HEK293 (cell line): Measurements from ENCODE around the gene NCOA3.
"Not testable (repeated sequence)": the region's sequence is repeated elsewhere in the genome, so short reads cannot be mapped to it uniquely, and the experiment has no call there.

Experiments
- CTCF ChIA-PET: fragments of 350-600 bp; formaldehyde crosslinking; extraction: SDS; loops from one replicate; lab custom pipeline; 2021; ENCODE audit warnings: antibody characterized with exemption; lab: Yijun Ruan, JAX
- POLR2A ChIA-PET: fragments of 300-600 bp; formaldehyde crosslinking; extraction: SDS; loops from one replicate; lab custom pipeline; 2020; ENCODE audit warnings: antibody characterized with exemption, inconsistent platforms; lab: Yijun Ruan, JAX
- H3K27ac ChIP-seq: fragments of 200-500 bp; sonication (Bioruptor generic); 2 replicates; pipeline ENCODE4 v1.5.1; 2014; ENCODE audit warnings: low read depth, low read length, control low read depth, inconsistent platforms; ENCODE audit errors: extremely low read depth
- H3K36me3 ChIP-seq, 2 experiments: fragments of 200-500 bp in 1 of 2; sonication (Bioruptor generic) in 1 of 2; 1 replicate in 1 of 2; 2 replicates in 1 of 2; pipeline ENCODE4 v1.5.1; 2014 to 2017; ENCODE audit warnings: inconsistent platforms in 2 of 2, low read length in 2 of 2; ENCODE audit not compliant: control insufficient read depth in 2 of 2, insufficient read depth in 1 of 2
- H3K4me1 ChIP-seq: fragments of 200-500 bp; sonication (Bioruptor generic); 2 replicates; pipeline ENCODE4 v1.5.1; 2014; ENCODE audit warnings: mild to moderate bottlenecking, low read length, inconsistent platforms; ENCODE audit not compliant: control insufficient read depth, insufficient read depth
- H3K4me3 ChIP-seq: 2 replicates; pipeline ENCODE4 v1.5.1; 2011; ENCODE audit warnings: low read depth, mild to moderate bottlenecking, control low read depth, low read length, moderate library complexity
- H3K9me3 ChIP-seq: fragments of 200-500 bp; sonication (Bioruptor generic); 2 replicates; pipeline ENCODE4 v1.5.1; 2014; ENCODE audit warnings: low read depth, low read length, inconsistent platforms; ENCODE audit not compliant: control insufficient read depth, insufficient read depth
- GLI4 ChIP-seq: fragments of 450-650 bp; formaldehyde crosslinking; IDR thresholded peaks from 2 replicates; pipeline ENCODE4 v1.5.1; 2016; ENCODE audit warnings: missing biosample characterization, missing genetic modification characterization
- KLF8 ChIP-seq: fragments of 450-650 bp; formaldehyde crosslinking; IDR thresholded peaks from 2 replicates; pipeline ENCODE4 v1.5.1; 2016; ENCODE audit warnings: missing biosample characterization, missing genetic modification characterization
- KLF9 ChIP-seq: fragments of 450-650 bp; formaldehyde crosslinking; IDR thresholded peaks from 2 replicates; pipeline ENCODE4 v1.5.1; 2016; ENCODE audit warnings: missing biosample characterization, missing genetic modification characterization, low read depth
- SALL2 ChIP-seq: fragments of 450-650 bp; formaldehyde crosslinking; IDR thresholded peaks from 2 replicates; pipeline ENCODE4 v1.5.0; 2017; ENCODE audit warnings: missing biosample characterization, mild to moderate bottlenecking, missing genetic modification characterization, borderline replicate concordance
- TRIM28 ChIP-seq: IDR thresholded peaks from 2 replicates; pipeline ENCODE4 v1.6.1; 2011; ENCODE audit warnings: low read length, control low read depth, borderline replicate concordance
- WT1 ChIP-seq: fragments of 450-650 bp; formaldehyde crosslinking; IDR thresholded peaks from 2 replicates; pipeline ENCODE4 v1.5.1; 2016; ENCODE audit warnings: missing biosample characterization, missing genetic modification characterization
- ZBTB21 ChIP-seq: fragments of 450-650 bp; formaldehyde crosslinking; IDR thresholded peaks from 2 replicates; pipeline ENCODE4 v1.5.1; 2017; ENCODE audit warnings: missing biosample characterization, missing genetic modification characterization
- ZBTB7A ChIP-seq: fragments of 450-650 bp; formaldehyde crosslinking; IDR thresholded peaks from 2 replicates; pipeline ENCODE4 v1.5.1; 2016; ENCODE audit warnings: low read depth, missing biosample characterization, missing genetic modification characterization
- ZNF10 ChIP-seq: fragments of 450-650 bp; formaldehyde crosslinking; IDR thresholded peaks from 2 replicates; pipeline ENCODE4 v1.5.1; 2017; ENCODE audit warnings: missing biosample characterization, missing genetic modification characterization
- ZNF16 ChIP-seq: fragments of 450-650 bp; formaldehyde crosslinking; IDR thresholded peaks from 2 replicates; pipeline ENCODE4 v1.5.1; 2016; ENCODE audit warnings: low read depth, missing biosample characterization, missing genetic modification characterization
- ZNF175 ChIP-seq: fragments of 450-650 bp; formaldehyde crosslinking; IDR thresholded peaks from 2 replicates; pipeline ENCODE4 v1.5.1; 2016; ENCODE audit warnings: missing biosample characterization, missing genetic modification characterization
- ZNF184 ChIP-seq: fragments of 450-650 bp; IDR thresholded peaks from 2 replicates; pipeline ENCODE4 v1.5.1; 2018; ENCODE audit warnings: missing biosample characterization, mild to moderate bottlenecking, missing genetic modification characterization
- ZNF211 ChIP-seq: fragments of 450-650 bp; formaldehyde crosslinking; IDR thresholded peaks from 2 replicates; pipeline ENCODE4 v1.5.1; 2016; ENCODE audit warnings: low read depth, missing biosample characterization, missing genetic modification characterization
- ZNF555 ChIP-seq: fragments of 450-650 bp; formaldehyde crosslinking; conservative IDR thresholded peaks from 2 replicates; pipeline ENCODE4 v1.5.1; 2017; ENCODE audit warnings: missing biosample characterization, mild to moderate bottlenecking, missing genetic modification characterization, inconsistent platforms
- ZNF626 ChIP-seq: fragments of 450-650 bp; sonication (Bioruptor Pico); formaldehyde crosslinking; IDR thresholded peaks from 2 replicates; pipeline ENCODE4 v1.5.1; 2018; ENCODE audit warnings: missing biosample characterization, missing genetic modification characterization, inconsistent platforms
- ZNF629 ChIP-seq: fragments of 450-650 bp; formaldehyde crosslinking; IDR thresholded peaks from 2 replicates; pipeline ENCODE4 v1.5.1; 2017; ENCODE audit warnings: missing biosample characterization, missing genetic modification characterization
- ZNF670 ChIP-seq: fragments of 450-650 bp; formaldehyde crosslinking; IDR thresholded peaks from 2 replicates; pipeline ENCODE4 v1.5.1; 2016; ENCODE audit warnings: missing biosample characterization, missing genetic modification characterization, low read depth
- ZNF701 ChIP-seq: fragments of 450-650 bp; formaldehyde crosslinking; IDR thresholded peaks from 2 replicates; pipeline ENCODE4 v1.5.1; 2016; ENCODE audit warnings: missing biosample characterization, missing genetic modification characterization
- ZXDB ChIP-seq: fragments of 450-650 bp; formaldehyde crosslinking; IDR thresholded peaks from 2 replicates; pipeline ENCODE4 v1.5.1; 2016; ENCODE audit warnings: missing biosample characterization, missing genetic modification characterization
- TF ChIP-seq, protein P1 (sequence below): fragments of 450-650 bp; formaldehyde crosslinking; IDR thresholded peaks from 2 replicates; pipeline ENCODE4 v1.5.1; 2016; ENCODE audit warnings: missing biosample characterization, missing genetic modification characterization

Gene NCOA3

DNA sequence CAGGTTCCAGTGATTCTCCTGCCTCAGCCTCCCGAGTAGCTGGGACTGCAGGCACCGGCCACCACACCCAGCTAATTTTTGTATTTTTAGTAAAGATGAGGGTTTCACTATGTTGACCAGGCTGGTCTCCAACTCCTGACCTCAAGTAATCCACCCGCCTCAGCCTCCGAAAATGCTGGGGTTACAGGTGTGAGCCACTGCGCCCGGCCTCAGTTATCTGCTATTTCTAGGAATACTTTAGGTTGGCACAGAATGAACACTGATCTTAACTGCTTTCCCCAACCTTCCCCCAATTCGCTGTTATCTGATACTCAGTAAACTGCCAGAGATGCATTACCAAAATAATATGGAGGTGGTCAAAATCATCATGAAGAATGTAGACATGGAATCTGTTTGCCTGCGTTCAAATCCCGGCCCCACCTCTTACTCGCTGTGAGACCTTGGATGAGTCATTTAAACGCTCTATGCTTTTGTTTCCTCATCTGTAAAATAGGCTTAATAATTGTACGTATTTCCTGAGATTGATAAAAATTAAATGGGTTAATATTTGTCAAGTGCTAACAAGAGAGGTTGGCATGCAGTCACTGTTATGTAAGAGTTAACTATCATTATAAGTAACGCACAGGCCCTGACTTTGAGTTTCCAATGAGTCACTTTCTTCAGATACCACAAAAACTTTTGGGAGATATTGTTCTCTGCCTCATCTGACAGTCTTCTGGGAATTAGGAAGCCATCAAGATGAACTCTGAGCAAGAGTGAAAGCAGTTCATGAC is 44.5 kb upstream of the NCOA3 start:
- TF ChIP-seq ZNF211 (tag by site-specific recombination) (no peak), KLF9 (tag by site-specific recombination) (no peak)
- CTCF ChIA-PET, result no interaction called here
- H3K27ac ChIP-seq, result no peak overlapping the region
- H3K9me3 ChIP-seq, result no peaks in the 10 kb centered on the region
- H3K4me1 ChIP-seq, result no peaks in the 10 kb centered on the region
- POLR2A ChIA-PET, result interaction anchor here (0.7 kb wide), 1 partner anchor 364 kb away, joined by 4 read pairs; no protein-coding TSS in a partner anchor
- H3K4me3 ChIP-seq, result no peak overlapping the region
- H3K36me3 ChIP-seq, result no peaks in the 10 kb centered on the region

DNA sequence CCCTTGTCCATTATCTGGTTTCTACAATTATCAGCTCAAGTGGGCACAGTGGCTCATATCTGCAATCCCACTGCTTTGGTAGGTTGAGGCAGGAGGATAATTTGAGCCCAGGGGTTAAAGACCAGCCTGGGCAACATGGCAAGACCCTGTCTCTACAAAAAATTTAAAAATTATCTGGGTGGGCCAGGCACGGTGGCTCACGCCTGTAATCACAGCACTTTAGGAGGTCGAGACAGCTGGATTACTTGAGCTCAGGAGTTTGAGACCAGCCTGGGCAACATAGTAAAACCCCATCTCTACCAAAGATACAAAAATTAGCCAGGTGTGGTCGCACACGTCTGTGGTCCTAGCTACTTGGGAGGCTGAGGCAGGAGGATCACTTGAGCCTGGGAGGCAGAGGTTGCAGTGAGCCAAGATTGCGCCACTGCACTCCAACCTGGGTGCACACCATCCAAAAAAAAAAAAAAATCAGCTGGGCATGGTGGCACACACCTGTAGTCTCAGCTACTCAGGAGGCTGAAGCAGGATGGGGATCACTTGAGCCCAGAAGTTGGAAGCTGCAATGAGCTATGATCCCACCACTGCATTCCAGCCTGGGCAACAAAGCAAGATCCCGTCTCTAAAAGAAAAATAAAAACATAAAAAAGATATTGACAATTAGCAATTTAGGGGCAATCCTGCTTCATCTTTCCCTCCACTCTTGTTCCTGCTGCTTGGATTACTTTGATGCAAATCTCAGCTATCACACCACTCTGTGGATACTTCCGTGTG is 43.2 kb upstream of the NCOA3 start:
- H3K4me3 ChIP-seq, H3K9me3 ChIP-seq, H3K27ac ChIP-seq, CTCF ChIA-PET, H3K4me1 ChIP-seq, H3K36me3 ChIP-seq: not testable (repeated sequence)
- POLR2A ChIA-PET, result interaction anchor here (0.6 to 0.7 kb wide), 3 partner anchors 366 to 1664 kb away, joined by 3 to 4 read pairs (median 3); no protein-coding TSS in a partner anchor

DNA sequence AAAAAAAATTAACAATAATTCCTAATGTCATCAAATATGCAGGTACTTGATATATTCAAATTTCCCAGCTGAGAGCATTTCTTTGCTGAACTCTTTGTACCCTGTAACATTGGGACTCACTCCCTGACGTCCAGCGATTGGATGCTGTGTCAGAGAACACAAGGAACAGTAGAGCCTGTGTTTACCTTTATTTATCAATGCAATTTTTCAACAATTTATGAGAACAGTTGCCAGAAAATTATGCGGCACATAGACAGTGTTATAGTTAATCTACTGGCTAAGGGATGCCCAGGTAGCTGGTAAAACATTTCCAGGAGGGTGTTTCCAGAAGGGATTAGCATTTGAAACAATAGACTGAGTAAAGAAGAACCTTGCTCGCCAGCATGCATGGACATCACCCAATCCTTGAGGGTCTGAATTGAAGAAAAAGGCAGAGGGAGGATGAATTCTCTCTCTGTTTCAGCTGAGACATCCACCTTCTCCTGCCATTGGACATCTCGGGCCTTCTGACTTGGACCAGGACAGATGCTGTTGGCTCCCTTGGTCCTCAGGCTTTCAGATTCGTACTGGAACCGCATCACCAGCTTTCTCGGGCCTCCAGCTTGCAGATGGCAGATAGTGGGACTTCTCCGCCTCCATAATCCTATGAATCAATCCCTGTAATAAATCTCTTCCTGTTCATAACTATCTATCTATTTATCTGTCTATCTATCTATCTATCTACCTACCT is 42.2 kb upstream of the NCOA3 start:
- H3K27ac ChIP-seq, result no peak overlapping the region
- no peaks in the 10 kb centered on the region for H3K9me3 ChIP-seq
- no peak for TF ChIP-seq ZNF670
- TF ChIP-seq, protein P1, sequence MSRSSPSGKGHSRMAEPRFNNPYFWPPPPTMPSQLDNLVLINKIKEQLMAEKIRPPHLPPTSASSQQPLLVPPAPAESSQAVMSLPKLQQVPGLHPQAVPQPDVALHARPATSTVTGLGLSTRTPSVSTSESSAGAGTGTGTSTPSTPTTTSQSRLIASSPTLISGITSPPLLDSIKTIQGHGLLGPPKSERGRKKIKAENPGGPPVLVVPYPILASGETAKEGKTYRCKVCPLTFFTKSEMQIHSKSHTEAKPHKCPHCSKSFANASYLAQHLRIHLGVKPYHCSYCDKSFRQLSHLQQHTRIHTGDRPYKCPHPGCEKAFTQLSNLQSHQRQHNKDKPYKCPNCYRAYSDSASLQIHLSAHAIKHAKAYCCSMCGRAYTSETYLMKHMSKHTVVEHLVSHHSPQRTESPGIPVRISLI (tag by site-specific recombination), result no peak
- TF ChIP-seq ZNF629, result no peak
- no peak for TF ChIP-seq ZNF701 (tag by site-specific recombination)
- no peak for TF ChIP-seq KLF8 (tag by site-specific recombination)
- TF ChIP-seq ZBTB21 (tag by site-specific recombination), result no peak
- TF ChIP-seq TRIM28, result no peak
- peaks cover under 1% of the 10 kb centered on the region; the same call in 1 of the 2 replicates for H3K4me1 ChIP-seq
- H3K4me3 ChIP-seq, result no peak overlapping the region
- ChIA-PET POLR2A (no interaction called here), CTCF (no interaction called here)
- no peaks in the 10 kb centered on the region for H3K36me3 ChIP-seq

DNA sequence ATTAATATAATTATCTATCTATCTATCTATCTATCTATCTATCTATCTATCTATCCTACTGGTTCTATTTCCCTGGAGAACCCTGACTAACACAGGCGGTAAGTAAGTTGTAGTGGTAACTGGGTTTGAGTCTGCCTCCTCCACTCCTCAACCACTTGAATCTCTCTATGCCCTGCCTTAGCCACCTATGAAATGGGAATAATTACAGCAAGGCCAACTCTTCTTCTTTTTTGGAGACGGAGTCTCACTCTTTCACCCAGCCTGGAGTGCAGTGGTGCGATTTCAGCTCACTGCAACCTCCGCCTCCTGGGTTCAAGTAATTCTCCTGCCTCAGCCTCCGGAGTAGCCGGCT is 41.0 kb upstream of the NCOA3 start:
- H3K36me3 ChIP-seq, H3K9me3 ChIP-seq, H3K27ac ChIP-seq, POLR2A ChIA-PET, H3K4me1 ChIP-seq, H3K4me3 ChIP-seq: not testable (repeated sequence)
- CTCF ChIA-PET, result interaction anchor here (0.7 kb wide), 1 partner anchor 139 kb away, joined by 3 read pairs; no protein-coding TSS in a partner anchor

DNA sequence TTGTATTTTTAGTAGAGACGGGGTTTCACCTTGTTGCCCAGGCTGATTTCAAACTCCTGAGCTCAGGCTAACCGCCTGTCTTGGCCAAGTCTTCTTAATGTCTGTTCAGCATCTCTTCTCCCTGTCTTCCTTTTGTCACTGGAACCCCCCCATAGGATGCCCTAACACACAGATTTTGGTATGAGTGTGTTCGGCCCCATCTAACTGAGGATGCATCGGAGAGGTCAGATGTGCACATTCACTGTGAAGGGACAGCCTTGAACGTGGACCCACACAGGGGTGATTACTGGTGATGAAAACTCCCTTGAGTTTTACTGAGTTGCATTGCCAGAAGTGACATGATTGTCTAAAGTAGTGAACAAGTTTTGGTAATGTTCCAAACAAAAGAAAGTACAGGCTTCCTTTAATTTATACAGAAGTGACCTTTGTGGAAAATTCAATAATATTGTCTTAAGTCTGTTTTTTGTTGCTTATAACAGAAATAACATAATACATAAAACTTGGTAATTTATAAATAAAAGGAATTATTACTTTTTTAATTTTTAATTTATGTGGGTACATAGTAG is 40.5 kb upstream of the NCOA3 start:
- Histone ChIP-seq H3K36me3 (no peaks in the 10 kb centered on the region), H3K4me3 (no peak overlapping the region), H3K27ac (no peak overlapping the region), H3K9me3 (no peaks in the 10 kb centered on the region), H3K4me1 (peaks cover 5% of the 10 kb centered on the region; the same call in 1 of the 2 replicates)
- ChIA-PET CTCF (interaction anchor here (0.7 kb wide), 1 partner anchor 138 kb away, joined by 3 read pairs; no protein-coding TSS in a partner anchor), POLR2A (no interaction called here)
- TF ChIP-seq ZNF10 (tag by site-specific recombination), result no peak
- TF ChIP-seq GLI4, result no peak
- TF ChIP-seq ZNF626, result no peak
- TF ChIP-seq ZNF16 (tag by site-specific recombination), result no peak
- TF ChIP-seq ZNF175 (tag by site-specific recombination), result no peak
- TF ChIP-seq ZNF555 (tag by site-specific recombination), result no peak
- no peak for TF ChIP-seq SALL2
- no peak for TF ChIP-seq ZNF184 (tag by site-specific recombination)
- no peak for TF ChIP-seq ZXDB
- no peak for TF ChIP-seq ZBTB7A (tag by site-specific recombination)
- no peak for TF ChIP-seq WT1 (tag by site-specific recombination)
